Measurements from ENCODE around the gene GPANK1. TPM values are rescaled to one million over a fixed set of nuclear protein-coding genes. Genes with fewer than 3 reads are reported as not detected.

The GPANK1 gene
- total and polyA plus RNA-seq, 9 of the 15 experiments (the other 6 are each of a cell fraction or from before 2014, with no cell fraction given) = 32.2 to 111 (median 46.3) TPM

- TF ChIP-seq RFX1 (IDR thresholded peaks at IDR 0.05) (no peak), CHD2 (IDR thresholded peaks at IDR 0.05; ENCODE audit: low read depth, low read length) (0 out of 2 replicates have a peak, but pooled peaks have one; percentile 24), ZFP1 (CRISPR knock-in tag; IDR thresholded peaks at IDR 0.05) (no peak), RBM25 (IDR thresholded peaks at IDR 0.05; ENCODE audit: low read depth, low read length, severe bottlenecking) (no peak), ATF2 (CRISPR knock-in tag; IDR thresholded peaks at IDR 0.05) (0 out of 2 replicates have a peak, but pooled peaks have one; percentile 43), PTTG1 (tag; IDR thresholded peaks at IDR 0.05; ENCODE audit: low read depth) (no peak), RREB1 (CRISPR knock-in tag; IDR thresholded peaks at IDR 0.05) (peak; percentile 67; the same call in 1 of the 2 replicates), YBX1 (IDR thresholded peaks at IDR 0.05) (no peak), ZBTB17 (CRISPR knock-in tag; IDR thresholded peaks at IDR 0.05) (peak; percentile 97), PHF20 (IDR thresholded peaks at IDR 0.05; ENCODE audit: partially characterized antibody) (peak; percentile 31), FOXK2 (conservative IDR thresholded peaks at IDR 0.05 in 1 of 2, IDR thresholded peaks at IDR 0.05 in 1 of 2; ENCODE audit: low read depth in 2 of 2) (peak; percentile 82 to 99), GABPA (tag; conservative IDR thresholded peaks at IDR 0.05; ENCODE audit: low read depth) (peak; percentile 80), TOE1 (IDR thresholded peaks at IDR 0.05; ENCODE audit: borderline replicate concordance) (peak; percentile 92), TOE1 (CRISPR knock-in tag; IDR thresholded peaks at IDR 0.05; ENCODE audit: borderline replicate concordance, low read depth) (no peak; the same call in 1 of the 2 replicates), SNIP1 (IDR thresholded peaks at IDR 0.05; ENCODE audit: low read depth) (peak; percentile 27; the same call in 1 of the 2 replicates), ETV6 (IDR thresholded peaks at IDR 0.05; ENCODE audit: borderline replicate concordance in 1 of 2, low read depth in 2 of 2, low read length in 1 of 2) (peak in 1 of 2 experiments; percentile 67; a peak in 1 of 4 replicates), ETV6 (CRISPR knock-in tag; IDR thresholded peaks at IDR 0.05; ENCODE audit: borderline replicate concordance) (no peak), ZNF316 (IDR thresholded peaks at IDR 0.05) (peak; percentile 51; the same call in 1 of the 2 replicates), POLR3A (IDR thresholded peaks at IDR 0.05; ENCODE audit: borderline replicate concordance, extremely low read depth, insufficient read depth, insufficient read length) (no peak)
These were observed 38.3 kb upstream of the GPANK1 start, which contains the start of gene ABHD16A (continued) for GRCh38 chr6:31702819-31703716.
